LNCaP clone FGC (cell line): ENCODE data around the gene CDC123.
"Not testable (repeated sequence)": the region's sequence is repeated elsewhere in the genome, so short reads cannot be mapped to it uniquely, and the experiment has no call there.

ENCODE experiments used
- DNase-seq: peaks from one replicate; pipeline ENCODE4 v3.0.0-alpha.2; 2011; ENCODE audit warnings: low read depth
- H3K4me3 ChIP-seq: 2 replicates; pipeline ENCODE4 v1.5.1; 2011; ENCODE audit warnings: mild to moderate bottlenecking, low read depth, low read length, control low read depth
- TF ChIP-seq, protein P1 (sequence below): IDR thresholded peaks from 2 replicates; pipeline ENCODE4 v1.5.1; 2012; ENCODE audit warnings: mild to moderate bottlenecking; ENCODE audit not compliant: control insufficient read depth, insufficient read depth; ENCODE audit errors: extremely low read depth

CDC123 gene

GRCh38 chr10:12250181-12250580, 54.2 kb downstream of the CDC123 start:
- no peak overlapping the region for H3K4me3 ChIP-seq
- TF ChIP-seq, protein P1, sequence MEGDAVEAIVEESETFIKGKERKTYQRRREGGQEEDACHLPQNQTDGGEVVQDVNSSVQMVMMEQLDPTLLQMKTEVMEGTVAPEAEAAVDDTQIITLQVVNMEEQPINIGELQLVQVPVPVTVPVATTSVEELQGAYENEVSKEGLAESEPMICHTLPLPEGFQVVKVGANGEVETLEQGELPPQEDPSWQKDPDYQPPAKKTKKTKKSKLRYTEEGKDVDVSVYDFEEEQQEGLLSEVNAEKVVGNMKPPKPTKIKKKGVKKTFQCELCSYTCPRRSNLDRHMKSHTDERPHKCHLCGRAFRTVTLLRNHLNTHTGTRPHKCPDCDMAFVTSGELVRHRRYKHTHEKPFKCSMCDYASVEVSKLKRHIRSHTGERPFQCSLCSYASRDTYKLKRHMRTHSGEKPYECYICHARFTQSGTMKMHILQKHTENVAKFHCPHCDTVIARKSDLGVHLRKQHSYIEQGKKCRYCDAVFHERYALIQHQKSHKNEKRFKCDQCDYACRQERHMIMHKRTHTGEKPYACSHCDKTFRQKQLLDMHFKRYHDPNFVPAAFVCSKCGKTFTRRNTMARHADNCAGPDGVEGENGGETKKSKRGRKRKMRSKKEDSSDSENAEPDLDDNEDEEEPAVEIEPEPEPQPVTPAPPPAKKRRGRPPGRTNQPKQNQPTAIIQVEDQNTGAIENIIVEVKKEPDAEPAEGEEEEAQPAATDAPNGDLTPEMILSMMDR = no peak
- DNase-seq = no peak

GRCh38 chr10:12250702-12251101, 54.7 kb downstream of the CDC123 start:
- not testable (repeated sequence) for DNase-seq, H3K4me3 ChIP-seq

DNA sequence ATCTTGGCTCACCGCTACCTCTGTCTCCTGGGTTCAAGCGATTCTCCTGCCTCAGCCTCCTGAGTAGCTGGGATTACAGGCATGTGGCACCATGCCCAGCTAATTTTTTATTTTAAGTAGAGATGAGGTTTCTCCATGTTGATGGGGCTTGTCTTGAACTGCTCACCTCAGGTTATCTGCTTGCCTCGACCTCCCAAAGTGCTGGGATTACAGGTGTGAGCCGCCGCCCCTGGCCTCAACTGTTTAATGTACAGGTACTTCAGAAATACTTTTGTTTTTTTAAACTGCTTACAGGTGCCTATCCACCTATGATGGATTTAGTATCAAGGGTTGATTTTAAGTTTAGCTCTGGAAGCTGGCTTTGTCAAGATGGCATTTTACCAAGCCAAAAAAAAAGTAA, 55.6 kb downstream of the CDC123 start:
- no peak for DNase-seq
- TF ChIP-seq, protein P1 = no peak
- no peak overlapping the region for H3K4me3 ChIP-seq

- no peak for DNase-seq
- no peak overlapping the region for H3K4me3 ChIP-seq
- TF ChIP-seq, protein P1 = peak; percentile 44
Measured at GRCh38 chr10:12252882-12253546, 57.0 kb downstream of the CDC123 start.

- TF ChIP-seq, protein P1 = no peak
- no peak for DNase-seq
- H3K4me3 ChIP-seq = no peak overlapping the region
Measured at GRCh38 chr10:12255048-12255447, 59.1 kb downstream of the CDC123 start.

DNA sequence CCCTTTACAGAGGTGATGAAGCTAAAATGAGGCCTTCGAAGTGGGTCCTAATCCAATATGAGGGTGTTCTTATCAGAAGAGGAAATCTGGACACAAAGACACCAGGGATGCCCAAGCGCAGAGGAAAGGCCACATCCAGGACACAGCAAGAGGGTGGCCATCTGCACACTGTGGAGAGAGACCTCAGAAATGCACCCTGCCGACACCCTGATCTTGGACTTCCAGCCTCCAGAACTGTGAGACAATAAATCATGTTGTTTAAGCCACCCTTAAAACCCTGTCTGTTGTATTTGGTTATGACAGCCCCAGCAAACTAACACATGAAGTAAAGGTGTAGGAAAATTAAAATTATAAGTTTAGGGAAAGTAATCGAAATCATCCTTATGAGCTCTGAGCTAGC, 64.0 kb downstream of the CDC123 start:
- TF ChIP-seq, protein P1 = no peak
- no peak for DNase-seq
- no peak overlapping the region for H3K4me3 ChIP-seq

GRCh38 chr10:12262278-12262981, 66.4 kb downstream of the CDC123 start:
- H3K4me3 ChIP-seq = no peak overlapping the region
- no peak for DNase-seq
- TF ChIP-seq, protein P1 = no peak
